HG02798 (cell line): ENCODE data around the gene PWP1.

Experiments used
- ATAC-seq: cut with Tn5 transposase; IDR thresholded peaks from one replicate; pipeline ENCODE4 v1.9.1; 2021; ENCODE audit warnings: mild to moderate bottlenecking; ENCODE audit not compliant: unreplicated experiment, poor library complexity

Gene PWP1

DNA sequence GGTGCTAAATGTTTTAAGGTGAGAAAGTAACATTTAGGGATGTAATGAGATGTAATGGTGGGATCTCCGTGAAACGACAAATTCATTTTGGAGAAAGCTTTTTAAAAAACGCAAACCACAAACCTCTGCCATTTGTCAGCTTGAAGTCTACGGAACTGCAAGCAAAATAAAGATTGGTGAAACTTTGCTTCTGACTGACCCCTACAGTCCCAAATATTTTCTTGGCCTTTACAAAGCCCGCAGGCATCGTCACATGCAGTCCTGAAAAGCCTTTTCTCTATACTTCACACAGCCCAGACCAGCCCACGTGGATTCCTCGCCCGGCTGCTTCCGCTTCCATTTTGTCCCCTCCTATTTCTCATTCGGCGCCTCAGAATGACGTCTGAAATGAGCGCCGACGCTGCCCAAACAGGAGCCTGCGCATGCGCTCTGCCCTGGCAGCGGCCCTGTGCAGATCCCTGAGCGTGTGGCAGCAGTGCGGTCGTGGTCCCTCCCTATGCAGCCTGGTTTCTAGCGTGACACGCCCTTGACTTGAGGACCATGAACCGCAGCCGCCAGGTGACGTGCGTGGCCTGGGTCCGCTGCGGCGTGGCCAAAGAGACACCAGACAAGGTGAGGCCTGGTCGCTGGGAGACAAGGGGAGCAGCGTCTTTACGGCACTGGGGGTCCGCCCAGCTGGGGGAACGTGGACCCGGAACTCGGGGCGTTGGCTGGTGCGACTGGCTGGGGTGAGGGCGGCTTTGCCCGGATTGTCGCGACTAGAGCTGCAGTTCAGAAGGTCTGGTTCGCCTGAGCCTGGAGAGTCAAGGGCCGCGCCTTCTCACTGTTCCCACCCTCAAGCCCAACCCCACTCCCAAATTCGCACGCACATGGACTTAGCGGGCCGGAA is at the start of gene PWP1:
Gene PWP1 (plus strand): TSS at position 440 of the 889 bp plus-strand sequence. CDS start 101 bp downstream, at position 541.
- peak; percentile 95 for ATAC-seq

DNA sequence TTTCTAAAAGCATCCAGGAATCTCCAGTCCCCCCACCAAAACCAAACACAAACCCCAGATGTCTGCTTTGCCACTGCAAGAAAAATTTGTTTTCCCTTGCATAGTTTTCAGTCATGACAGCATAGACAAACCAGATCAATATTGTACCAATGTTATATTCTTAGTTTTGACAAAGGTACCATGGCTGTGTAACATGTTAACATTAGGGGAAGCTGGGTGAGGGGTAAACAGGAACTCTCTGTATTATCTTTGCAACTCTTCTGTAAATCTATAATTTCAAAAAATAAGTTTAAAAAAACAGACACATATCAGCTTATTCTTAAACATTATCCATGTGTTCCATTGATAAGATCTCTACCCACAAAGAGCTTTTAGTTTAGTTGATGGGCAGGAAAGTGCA is 44.4 kb upstream of the PWP1 start:
- no peak for ATAC-seq

GRCh38 chr12:107642240-107642639 is 43.4 kb upstream of the PWP1 start:
- no peak for ATAC-seq

GRCh38 chr12:107645630-107646333 is 39.8 kb upstream of the PWP1 start:
- ATAC-seq: no peak

GRCh38 chr12:107646436-107646835 is 39.2 kb upstream of the PWP1 start:
- ATAC-seq: no peak

DNA sequence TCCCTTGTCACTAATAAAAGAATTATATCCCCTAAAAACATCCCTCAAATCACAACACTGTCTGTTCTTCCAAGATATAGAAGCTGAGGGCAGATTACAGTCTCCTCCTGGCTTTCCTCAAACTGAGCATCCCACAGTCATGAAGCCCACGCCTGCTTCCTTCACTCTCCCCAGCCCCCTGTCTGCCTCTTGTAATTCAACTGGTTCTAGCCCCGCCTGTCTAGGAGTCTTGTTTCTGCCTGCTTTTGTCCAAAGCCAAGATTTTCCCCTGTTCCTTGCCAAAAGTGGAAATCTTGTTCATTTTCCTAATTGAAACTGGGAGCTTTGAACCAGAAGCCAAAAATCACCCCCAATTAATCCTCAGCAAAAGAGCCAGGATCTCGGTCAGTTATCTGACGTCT is 35.9 kb upstream of the PWP1 start:
- no peak for ATAC-seq

- no peak for ATAC-seq
Measured at GRCh38 chr12:107650977-107651376, 34.6 kb upstream of the PWP1 start.

DNA sequence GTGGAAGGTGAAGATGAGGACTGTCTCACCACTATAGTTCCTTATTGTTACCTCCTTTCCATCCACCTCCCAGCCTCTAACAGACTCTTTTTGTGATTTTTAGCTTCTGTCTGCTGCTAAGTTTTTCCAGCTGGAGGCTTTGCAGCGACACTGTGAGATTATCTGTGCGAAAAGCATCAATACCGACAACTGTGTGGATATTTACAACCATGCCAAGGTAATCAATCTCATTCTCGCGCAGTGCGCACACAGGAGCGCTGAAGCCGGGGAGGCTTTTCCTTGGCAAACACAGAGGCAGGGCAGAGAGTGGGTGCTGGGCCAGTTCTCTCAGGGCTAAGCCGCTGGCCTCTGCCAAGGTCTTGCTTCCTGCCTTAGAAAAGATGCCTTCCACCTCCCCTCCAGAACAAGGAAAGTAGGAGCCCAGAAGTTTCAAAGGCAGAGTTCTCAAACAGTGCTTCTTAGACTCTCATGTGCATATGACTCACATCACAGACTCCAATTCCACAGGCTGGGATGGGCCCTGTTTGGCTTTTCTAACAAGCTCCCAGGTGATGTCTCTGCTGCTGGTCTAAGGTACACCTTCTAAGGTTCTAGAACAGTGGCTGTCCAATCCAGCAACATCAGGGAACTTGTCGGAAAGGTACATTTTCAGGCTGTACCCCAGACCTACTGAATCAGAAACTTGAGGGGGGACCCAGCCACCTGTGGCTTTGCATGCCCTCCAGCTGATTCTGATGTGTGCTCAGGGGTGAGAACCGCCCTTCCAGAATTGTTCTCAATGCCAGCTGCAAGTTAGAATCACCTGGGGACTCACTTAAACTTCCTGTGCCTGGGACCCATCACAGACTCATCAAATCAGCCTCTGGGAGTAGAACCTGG is 33.8 kb upstream of the PWP1 start:
- no peak for ATAC-seq

GRCh38 chr12:107653519-107653918 is 32.1 kb upstream of the PWP1 start:
- ATAC-seq: no peak

DNA sequence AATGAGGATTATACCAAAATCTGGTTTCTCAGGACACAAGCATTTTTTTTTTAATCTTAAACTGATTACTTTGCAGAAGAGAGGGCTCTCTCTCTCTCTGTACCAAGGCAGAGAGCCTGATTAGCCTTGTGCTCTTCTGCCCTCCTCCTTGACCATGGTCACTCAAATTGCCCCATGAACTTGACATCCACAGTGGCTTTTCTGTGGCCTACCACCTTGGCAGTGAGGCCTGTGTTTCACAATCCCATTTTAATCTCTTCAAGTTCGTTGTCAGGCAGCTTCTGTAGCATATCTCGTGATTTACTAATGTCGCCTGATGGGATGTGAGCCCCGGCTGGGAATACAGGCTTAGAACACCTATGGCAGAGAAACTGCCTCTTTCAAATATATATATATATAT is 30.7 kb upstream of the PWP1 start:
- ATAC-seq: no peak

GRCh38 chr12:107655281-107656065 is 30.1 kb upstream of the PWP1 start:
- no peak for ATAC-seq

- ATAC-seq: no peak
Measured at GRCh38 chr12:107656302-107656701, 29.3 kb upstream of the PWP1 start.

DNA sequence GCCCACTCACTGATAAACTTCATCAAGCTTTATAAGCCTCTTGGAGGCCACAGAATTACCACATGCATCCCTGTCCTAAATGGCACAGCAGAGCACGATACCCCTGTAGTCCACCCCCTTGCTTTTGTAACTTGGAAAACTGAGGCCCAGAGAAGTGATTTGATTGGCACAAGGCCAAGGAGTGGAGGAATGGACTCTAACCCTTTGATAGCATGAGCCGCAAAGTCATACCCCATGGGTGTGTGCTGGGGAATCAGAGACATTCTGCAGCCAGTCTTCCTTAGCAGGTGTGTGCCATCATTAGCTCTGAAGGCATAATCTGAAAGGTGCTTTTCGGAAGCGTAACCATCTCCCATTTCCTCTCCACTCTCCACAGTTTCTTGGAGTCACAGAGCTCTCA is 28.5 kb upstream of the PWP1 start:
- ATAC-seq: no peak

- no peak for ATAC-seq
Measured at GRCh38 chr12:107657621-107658020, 28.0 kb upstream of the PWP1 start.

DNA sequence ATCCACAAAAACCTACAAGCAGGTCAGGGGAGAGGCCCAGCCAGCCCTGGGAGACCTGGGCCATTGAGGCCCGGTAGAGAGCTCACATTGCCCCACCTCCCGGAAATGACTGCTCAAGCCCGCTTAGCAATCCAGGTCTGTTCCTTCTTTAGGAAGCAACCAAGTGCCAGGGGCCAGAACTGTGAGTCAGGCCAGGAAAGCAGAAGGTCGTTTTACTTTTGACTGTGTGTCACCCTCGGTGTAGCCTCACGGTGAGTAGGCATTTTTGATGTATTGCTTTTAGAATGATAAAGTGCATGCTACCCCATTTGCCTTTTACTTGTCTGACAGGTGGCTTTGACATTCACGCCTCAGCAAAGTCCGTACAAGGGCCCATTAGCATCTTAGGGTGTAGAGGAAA is 25.4 kb upstream of the PWP1 start:
- ATAC-seq: no peak

- no peak for ATAC-seq
Measured at GRCh38 chr12:107660861-107661415, 24.7 kb upstream of the PWP1 start.

DNA sequence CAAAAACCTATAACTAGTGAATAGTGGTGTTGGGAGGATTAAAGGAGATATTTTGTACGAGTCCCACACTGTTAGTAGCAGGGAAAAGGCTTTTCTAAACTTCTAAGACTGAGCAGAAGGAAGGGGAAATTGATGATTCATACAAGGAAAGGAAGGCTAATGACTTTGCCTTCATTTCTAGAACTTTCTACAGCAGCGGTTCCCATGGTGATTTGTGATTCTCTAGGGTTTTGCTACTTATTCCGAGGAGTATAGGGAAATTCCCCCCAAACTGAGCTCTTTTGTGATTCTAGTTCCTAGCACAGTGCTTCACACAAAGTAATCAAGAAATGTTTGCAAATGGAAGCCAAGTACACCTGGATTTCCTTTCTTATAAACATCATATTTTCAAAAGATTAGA is 23.8 kb upstream of the PWP1 start:
- ATAC-seq: no peak

GRCh38 chr12:107662484-107662883 is 23.1 kb upstream of the PWP1 start:
- no peak for ATAC-seq

DNA sequence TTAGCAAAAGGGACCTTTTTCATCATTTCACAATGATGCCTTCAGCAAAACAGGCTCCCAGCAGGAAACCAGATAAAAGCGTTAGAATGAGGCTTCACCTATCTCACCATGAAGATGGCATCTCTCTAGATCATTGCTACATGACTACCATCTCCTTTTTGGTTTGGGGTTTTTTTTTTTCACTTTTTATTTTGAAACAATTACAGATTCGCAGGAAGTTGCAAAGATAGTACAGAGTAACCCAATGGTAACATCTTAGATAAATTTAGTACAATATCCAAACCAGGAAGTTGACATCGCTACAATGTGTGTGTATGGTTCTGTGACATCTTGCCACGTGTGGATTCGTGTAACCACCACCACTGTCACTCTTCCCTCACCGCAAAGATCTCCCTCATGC is 22.3 kb upstream of the PWP1 start:
- no peak for ATAC-seq

DNA sequence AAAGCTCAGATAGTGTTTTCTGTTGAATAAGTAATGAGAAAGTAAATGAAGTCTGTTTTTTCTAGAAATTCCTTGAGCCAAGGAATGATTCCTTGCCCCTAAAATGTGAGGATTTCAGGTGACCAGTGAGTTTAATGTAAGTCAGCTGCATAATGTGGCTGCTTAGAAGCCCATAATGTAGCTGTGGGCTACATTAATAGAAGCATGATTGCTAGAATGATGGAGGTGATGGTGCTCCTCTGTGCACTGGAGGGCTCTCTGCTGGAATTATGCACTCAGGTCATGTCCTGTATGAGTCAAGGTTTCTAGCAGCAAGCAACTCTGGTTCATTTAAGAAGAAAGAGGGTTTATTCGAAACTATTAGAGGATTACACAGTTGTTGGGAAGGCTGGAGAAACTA is 19.6 kb upstream of the PWP1 start:
- ATAC-seq: no peak
